ENCODE results near the gene QARS1.

DNA sequence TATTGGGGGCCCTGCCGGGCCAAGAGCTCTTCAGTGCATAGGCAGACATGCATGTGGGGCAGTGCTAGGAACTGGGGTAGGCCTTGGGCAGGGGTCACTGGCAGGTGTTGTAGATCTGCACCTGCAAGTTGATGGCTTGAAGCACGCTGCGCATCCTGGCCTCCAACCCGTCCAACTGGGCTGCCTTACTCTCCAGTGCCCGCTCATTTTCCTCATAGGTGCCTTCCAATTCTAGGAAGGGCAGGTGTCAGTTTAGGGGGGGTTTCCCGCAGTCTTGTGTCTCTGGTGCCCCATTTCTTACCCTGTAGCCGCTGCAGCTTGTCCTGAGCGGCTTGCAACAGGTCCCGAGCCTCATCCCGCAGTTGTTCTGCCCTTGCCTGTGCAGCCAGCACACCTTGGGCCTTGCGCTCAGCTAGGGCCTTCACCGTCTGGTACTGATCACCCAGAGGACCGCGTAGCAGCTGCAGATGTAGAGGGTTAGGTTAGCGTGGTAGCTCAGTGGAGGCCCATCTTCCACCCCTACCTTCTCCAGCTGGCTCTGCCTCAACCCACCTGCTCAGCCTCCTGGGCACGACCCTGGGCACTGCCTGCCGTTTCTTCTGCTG, 16.7 kb upstream of the QARS1 start:
- TF ChIP-seq, protein P1, sequence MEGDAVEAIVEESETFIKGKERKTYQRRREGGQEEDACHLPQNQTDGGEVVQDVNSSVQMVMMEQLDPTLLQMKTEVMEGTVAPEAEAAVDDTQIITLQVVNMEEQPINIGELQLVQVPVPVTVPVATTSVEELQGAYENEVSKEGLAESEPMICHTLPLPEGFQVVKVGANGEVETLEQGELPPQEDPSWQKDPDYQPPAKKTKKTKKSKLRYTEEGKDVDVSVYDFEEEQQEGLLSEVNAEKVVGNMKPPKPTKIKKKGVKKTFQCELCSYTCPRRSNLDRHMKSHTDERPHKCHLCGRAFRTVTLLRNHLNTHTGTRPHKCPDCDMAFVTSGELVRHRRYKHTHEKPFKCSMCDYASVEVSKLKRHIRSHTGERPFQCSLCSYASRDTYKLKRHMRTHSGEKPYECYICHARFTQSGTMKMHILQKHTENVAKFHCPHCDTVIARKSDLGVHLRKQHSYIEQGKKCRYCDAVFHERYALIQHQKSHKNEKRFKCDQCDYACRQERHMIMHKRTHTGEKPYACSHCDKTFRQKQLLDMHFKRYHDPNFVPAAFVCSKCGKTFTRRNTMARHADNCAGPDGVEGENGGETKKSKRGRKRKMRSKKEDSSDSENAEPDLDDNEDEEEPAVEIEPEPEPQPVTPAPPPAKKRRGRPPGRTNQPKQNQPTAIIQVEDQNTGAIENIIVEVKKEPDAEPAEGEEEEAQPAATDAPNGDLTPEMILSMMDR (IDR thresholded peaks at IDR 0.05 in 2 of 3, conservative IDR thresholded peaks at IDR 0.05 in 1 of 3; ENCODE audit: borderline replicate concordance in 1 of 3, insufficient read depth in 1 of 3, low read depth in 2 of 3, low read length in 2 of 3) = no peak
- no peak for TF ChIP-seq CBX3 (IDR thresholded peaks at IDR 0.05; ENCODE audit: low read depth)
- no peak for TF ChIP-seq POLR2A (IDR thresholded peaks at IDR 0.05; ENCODE audit: borderline replicate concordance, extremely low read depth, insufficient read depth, insufficient read length)
- TF ChIP-seq EZH2phosphoT487 (IDR thresholded peaks at IDR 0.05; ENCODE audit: borderline replicate concordance) = no peak
- TF ChIP-seq, protein P2, sequence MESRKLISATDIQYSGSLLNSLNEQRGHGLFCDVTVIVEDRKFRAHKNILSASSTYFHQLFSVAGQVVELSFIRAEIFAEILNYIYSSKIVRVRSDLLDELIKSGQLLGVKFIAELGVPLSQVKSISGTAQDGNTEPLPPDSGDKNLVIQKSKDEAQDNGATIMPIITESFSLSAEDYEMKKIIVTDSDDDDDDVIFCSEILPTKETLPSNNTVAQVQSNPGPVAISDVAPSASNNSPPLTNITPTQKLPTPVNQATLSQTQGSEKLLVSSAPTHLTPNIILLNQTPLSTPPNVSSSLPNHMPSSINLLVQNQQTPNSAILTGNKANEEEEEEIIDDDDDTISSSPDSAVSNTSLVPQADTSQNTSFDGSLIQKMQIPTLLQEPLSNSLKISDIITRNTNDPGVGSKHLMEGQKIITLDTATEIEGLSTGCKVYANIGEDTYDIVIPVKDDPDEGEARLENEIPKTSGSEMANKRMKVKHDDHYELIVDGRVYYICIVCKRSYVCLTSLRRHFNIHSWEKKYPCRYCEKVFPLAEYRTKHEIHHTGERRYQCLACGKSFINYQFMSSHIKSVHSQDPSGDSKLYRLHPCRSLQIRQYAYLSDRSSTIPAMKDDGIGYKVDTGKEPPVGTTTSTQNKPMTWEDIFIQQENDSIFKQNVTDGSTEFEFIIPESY (IDR thresholded peaks at IDR 0.05; ENCODE audit: extremely low read depth, insufficient replicate concordance, low read length) = no peak
- TF ChIP-seq ZFX (IDR thresholded peaks at IDR 0.05) = no peak
- no peak for TF ChIP-seq SRF (IDR thresholded peaks at IDR 0.05; ENCODE audit: low read depth)

All from HCT116 (cell line).